ENCODE results near the gene GNL3. TPM values are rescaled to one million over a fixed set of nuclear protein-coding genes. Genes with fewer than 3 reads are reported as not detected.
A peak's percentile ranks its signal among the peaks of the same experiment; 100 is the strongest.

Gene GNL3
- total RNA-seq, 1 donor from 2014 or later: 145 TPM

DNA sequence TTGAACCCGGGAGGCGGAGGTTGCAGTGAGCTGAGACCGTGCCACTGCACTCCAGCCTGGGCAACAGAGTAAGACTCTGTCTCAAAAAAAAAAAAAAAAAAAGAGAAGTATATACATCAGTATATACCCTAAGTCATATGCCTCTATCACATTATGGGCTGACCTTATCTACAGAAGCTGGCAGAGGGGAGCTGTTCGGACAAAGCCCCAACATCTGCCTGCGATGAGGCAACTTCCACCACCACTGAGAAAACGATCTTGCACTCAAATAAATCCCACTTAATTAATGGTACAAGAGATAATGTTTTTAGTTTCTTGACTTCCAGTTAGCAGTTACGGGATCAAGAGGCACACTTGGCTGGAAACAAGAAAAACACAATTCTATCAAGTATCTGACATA, 17.5 kb downstream of the GNL3 start:
- ChIA-PET CTCF (no interaction called here), POLR2A (no interaction called here)
- ATAC-seq (ENCODE audit: low read depth): no peak
- DNase-seq: no peak
- Mint-ChIP-seq H3K27ac (no peak overlapping the region), H3K4me1 (peaks cover 35% of the 10 kb centered on the region), H3K36me3 (ENCODE audit: low read depth) (peaks cover 24% of the 10 kb centered on the region), H3K27me3 (no peaks in the 10 kb centered on the region), H3K4me3 (no peak overlapping the region), H3K9me3 (no peaks in the 10 kb centered on the region)
- no peak for TF ChIP-seq CTCF (IDR thresholded peaks at IDR 0.05)
- intact Hi-C loops (cut with micrococcal nuclease): no loop called here

- DNase-seq: no peak
- intact Hi-C loops (cut with micrococcal nuclease): loop anchor here (1.0 to 5.0 kb wide), 3 partner anchors 19 to 763 kb away; partner anchors contain the start of genes GNL3, NISCH, PARP3 and RRP9
These were observed 19.0 kb downstream of the GNL3 start for GRCh38 chr3:52704611-52705437.

GRCh38 chr3:52705438-52705687, 19.5 kb downstream of the GNL3 start:
- H3K36me3 Mint-ChIP-seq (ENCODE audit: low read depth): peaks cover 26% of the 10 kb centered on the region
- intact Hi-C loops (cut with micrococcal nuclease): loop anchor here (1.0 to 5.0 kb wide), 3 partner anchors 19 to 763 kb away; partner anchors contain the start of genes GNL3, NISCH, PARP3 and RRP9
- H3K4me3 Mint-ChIP-seq: peak overlapping the region; percentile 94
- no peaks in the 10 kb centered on the region for H3K9me3 Mint-ChIP-seq
- DNase-seq (no peak), ATAC-seq (ENCODE audit: low read depth) (no peak)
- H3K27me3 Mint-ChIP-seq: no peaks in the 10 kb centered on the region
- ChIA-PET CTCF (no interaction called here), POLR2A (interaction anchor here (0.6 to 3.2 kb wide), 8 partner anchors 9 to 1205 kb away, joined by 3 to 26 read pairs (median 6); partner anchors contain the start of genes GNL3, PBRM1, SFMBT1 and UQCC5)
- peak overlapping the region; percentile 87 for H3K27ac Mint-ChIP-seq
- H3K4me1 Mint-ChIP-seq: peaks cover 42% of the 10 kb centered on the region
- no peak for TF ChIP-seq CTCF (IDR thresholded peaks at IDR 0.05)

More at GRCh38 chr3:52704611-52705437, 19.0 kb downstream of the GNL3 start:
- H3K4me1 Mint-ChIP-seq: peaks cover 37% of the 10 kb centered on the region
- H3K27ac Mint-ChIP-seq: peak overlapping the region; percentile 87
- no peaks in the 10 kb centered on the region for H3K27me3 Mint-ChIP-seq
- ChIA-PET POLR2A (interaction anchor here (0.5 to 3.2 kb wide), 9 partner anchors 8 to 1205 kb away, joined by 3 to 26 read pairs (median 5); partner anchors contain the start of genes GNL3, PBRM1, SFMBT1 and UQCC5), CTCF (no interaction called here)
- no peak for TF ChIP-seq CTCF (IDR thresholded peaks at IDR 0.05)
- ATAC-seq (ENCODE audit: low read depth): no peak
- H3K4me3 Mint-ChIP-seq: peak overlapping the region; percentile 94
- peaks cover 25% of the 10 kb centered on the region for H3K36me3 Mint-ChIP-seq (ENCODE audit: low read depth)
- no peaks in the 10 kb centered on the region for H3K9me3 Mint-ChIP-seq

- ChIA-PET POLR2A (interaction anchor here (0.6 to 3.2 kb wide), 12 partner anchors 9 to 1206 kb away, joined by 3 to 26 read pairs (median 5); partner anchors contain the start of genes GNL3, NEK4, PBRM1 and SFMBT1), CTCF (no interaction called here)
- H3K27ac Mint-ChIP-seq: peak within 1 kb of the TSS; percentile 92
- no peaks in the 10 kb centered on the region for H3K27me3 Mint-ChIP-seq
- intact Hi-C loops (cut with micrococcal nuclease): loop anchor here (1.0 to 5.0 kb wide), 5 partner anchors 20 to 764 kb away; partner anchors contain the start of genes GNL3, NEK4, NISCH and PARP3
- peak within 1 kb of the TSS; percentile 94 for H3K4me3 Mint-ChIP-seq
- TF ChIP-seq CTCF (IDR thresholded peaks at IDR 0.05): no peak
- ATAC-seq (ENCODE audit: low read depth) (peak; percentile 87), DNase-seq (peak; percentile 87)
- no peaks in the 10 kb centered on the region for H3K9me3 Mint-ChIP-seq
- peaks cover 26% of the 10 kb centered on the region for H3K36me3 Mint-ChIP-seq (ENCODE audit: low read depth)
- H3K4me1 Mint-ChIP-seq: peaks cover 48% of the 10 kb centered on the region
These were observed 20.2 kb downstream of the GNL3 start, which contains the start of the genes GLT8D1 and SPCS1 for GRCh38 chr3:52705688-52706686. GLT8D1 (minus strand) TSS chr3:52705791; CDS start chr3:52700460, 5,331 bp downstream. SPCS1 (plus strand) TSS chr3:52706106; CDS start chr3:52706247, 141 bp downstream.
